ENCODE data around the gene ARID1A. TPM values are rescaled to one million over a fixed set of nuclear protein-coding genes. Genes with fewer than 3 reads are reported as not detected.
A peak's percentile ranks its signal among the peaks of the same experiment; 100 is the strongest.

Gene ARID1A
- total RNA-seq, 2 experiments from 2014 or later = 55.2 to 123 TPM

GRCh38 chr1:26771643-26772321 is 76.0 kb downstream of the ARID1A start:
- Histone ChIP-seq H2AFZ (ENCODE audit: low read length) (no peak overlapping the region), H3K4me2 (ENCODE audit: low read length) (no peak overlapping the region), H3K4me1 (ENCODE audit: insufficient read depth, low read length, poor library complexity, severe bottlenecking) (no peaks in the 10 kb centered on the region), H3K27ac (ENCODE audit: low read depth, low read length, poor library complexity, severe bottlenecking) (no peak overlapping the region), H3K79me2 (ENCODE audit: insufficient read depth, low read depth, low read length) (no peaks in the 10 kb centered on the region), H3K36me3 (ENCODE audit: insufficient read depth, low read length) (peaks cover 100% of the 10 kb centered on the region), H3K4me3 (ENCODE audit: low read depth, low read length, poor library complexity, severe bottlenecking) (no peak overlapping the region), H3K9me3 (ENCODE audit: low read length) (no peaks in the 10 kb centered on the region), H4K20me1 (ENCODE audit: insufficient read depth, low read length) (no peaks in the 10 kb centered on the region), H3K9me2 (ENCODE audit: insufficient read depth, low read length) (no peaks in the 10 kb centered on the region)
- CTCF ChIA-PET (ENCODE audit: unreplicated experiment) = no interaction called here
- TF ChIP-seq CTCF (conservative IDR thresholded peaks at IDR 0.05; ENCODE audit: low read length) = no peak
- no peak for TF ChIP-seq EZH2phosphoT487 (IDR thresholded peaks at IDR 0.05; ENCODE audit: borderline replicate concordance, low read depth, low read length)
- POLR2A ChIA-PET = interaction anchor here (0.6 to 1.3 kb wide), 4 partner anchors 14 to 357 kb away, joined by 3 to 5 read pairs (median 4); no protein-coding TSS in a partner anchor
- no peak for DNase-seq (ENCODE audit: low spot score)
- intact Hi-C loops (cut with micrococcal nuclease; ENCODE audit: unreplicated experiment) = no loop called here
- BruUV-seq (replicated peaks) = no TSS peak

GRCh38 chr1:26772687-26773086 is 76.9 kb downstream of the ARID1A start:
- Histone ChIP-seq H3K9me2 (ENCODE audit: insufficient read depth, low read length) (no peaks in the 10 kb centered on the region), H4K20me1 (ENCODE audit: insufficient read depth, low read length) (no peaks in the 10 kb centered on the region), H3K9me3 (ENCODE audit: low read length) (no peaks in the 10 kb centered on the region), H2AFZ (ENCODE audit: low read length) (no peak overlapping the region), H3K4me2 (ENCODE audit: low read length) (no peak overlapping the region), H3K4me3 (ENCODE audit: low read depth, low read length, poor library complexity, severe bottlenecking) (no peak overlapping the region), H3K27ac (ENCODE audit: low read depth, low read length, poor library complexity, severe bottlenecking) (no peak overlapping the region), H3K36me3 (ENCODE audit: insufficient read depth, low read length) (peaks cover 100% of the 10 kb centered on the region), H3K79me2 (ENCODE audit: insufficient read depth, low read depth, low read length) (no peaks in the 10 kb centered on the region), H3K4me1 (ENCODE audit: insufficient read depth, low read length, poor library complexity, severe bottlenecking) (no peaks in the 10 kb centered on the region)
- intact Hi-C loops (cut with micrococcal nuclease; ENCODE audit: unreplicated experiment) = no loop called here
- DNase-seq (ENCODE audit: low spot score) = no peak
- TF ChIP-seq CTCF (conservative IDR thresholded peaks at IDR 0.05; ENCODE audit: low read length) (no peak), EZH2phosphoT487 (IDR thresholded peaks at IDR 0.05; ENCODE audit: borderline replicate concordance, low read depth, low read length) (no peak)
- ChIA-PET CTCF (ENCODE audit: unreplicated experiment) (no interaction called here), POLR2A (no interaction called here)
- no TSS peak for BruUV-seq (replicated peaks)

- TF ChIP-seq EZH2phosphoT487 (IDR thresholded peaks at IDR 0.05; ENCODE audit: borderline replicate concordance, low read depth, low read length) (no peak), CTCF (conservative IDR thresholded peaks at IDR 0.05; ENCODE audit: low read length) (no peak)
- H3K4me2 ChIP-seq (ENCODE audit: low read length) = no peak overlapping the region
- H3K27ac ChIP-seq (ENCODE audit: low read depth, low read length, poor library complexity, severe bottlenecking) = no peak overlapping the region
- H3K9me3 ChIP-seq (ENCODE audit: low read length) = no peaks in the 10 kb centered on the region
- H3K36me3 ChIP-seq (ENCODE audit: insufficient read depth, low read length) = peaks cover 100% of the 10 kb centered on the region
- no peak overlapping the region for H3K4me3 ChIP-seq (ENCODE audit: low read depth, low read length, poor library complexity, severe bottlenecking)
- intact Hi-C loops (cut with micrococcal nuclease; ENCODE audit: unreplicated experiment) = no loop called here
- ChIA-PET CTCF (ENCODE audit: unreplicated experiment) (no interaction called here), POLR2A (no interaction called here)
- H3K9me2 ChIP-seq (ENCODE audit: insufficient read depth, low read length) = no peaks in the 10 kb centered on the region
- no peaks in the 10 kb centered on the region for H3K4me1 ChIP-seq (ENCODE audit: insufficient read depth, low read length, poor library complexity, severe bottlenecking)
- no peaks in the 10 kb centered on the region for H3K79me2 ChIP-seq (ENCODE audit: insufficient read depth, low read depth, low read length)
- no peak for DNase-seq (ENCODE audit: low spot score)
- H4K20me1 ChIP-seq (ENCODE audit: insufficient read depth, low read length) = no peaks in the 10 kb centered on the region
- TSS peak; percentile 25 for BruUV-seq (replicated peaks)
- no peak overlapping the region for H2AFZ ChIP-seq (ENCODE audit: low read length)
Observed at GRCh38 chr1:26774462-26774861, 78.6 kb downstream of the ARID1A start.

Data from OCI-LY7 (cell line).